A204.1 (cell line): ENCODE results near the gene OR6K3.

Source experiments
- FAIRE-seq: peaks from 2 replicates; lab custom pipeline; 2012; peaks lifted over from hg19 to GRCh38; lab: Jason Lieb, UNC

Gene OR6K3

GRCh38 chr1:158686111-158687009 lies 34.2 kb downstream of the OR6K3 start, which contains the start of gene SPTA1:
SPTA1 (minus strand) TSS chr1:158686715; CDS start chr1:158686517, 198 bp downstream.
- no peak for FAIRE-seq

- no peak for FAIRE-seq
Measured at GRCh38 chr1:158685085-158685484, 35.4 kb downstream of the OR6K3 start.

GRCh38 chr1:158681606-158682005 lies 38.9 kb downstream of the OR6K3 start:
- FAIRE-seq = no peak

- FAIRE-seq = no peak
Measured at GRCh38 chr1:158679289-158679688, 41.2 kb downstream of the OR6K3 start.

- FAIRE-seq = no peak
Measured at GRCh38 chr1:158675563-158676323, 44.8 kb downstream of the OR6K3 start.

GRCh38 chr1:158674302-158674701 lies 46.2 kb downstream of the OR6K3 start:
- FAIRE-seq = no peak
